ENCODE data around the gene USP7.

DNA sequence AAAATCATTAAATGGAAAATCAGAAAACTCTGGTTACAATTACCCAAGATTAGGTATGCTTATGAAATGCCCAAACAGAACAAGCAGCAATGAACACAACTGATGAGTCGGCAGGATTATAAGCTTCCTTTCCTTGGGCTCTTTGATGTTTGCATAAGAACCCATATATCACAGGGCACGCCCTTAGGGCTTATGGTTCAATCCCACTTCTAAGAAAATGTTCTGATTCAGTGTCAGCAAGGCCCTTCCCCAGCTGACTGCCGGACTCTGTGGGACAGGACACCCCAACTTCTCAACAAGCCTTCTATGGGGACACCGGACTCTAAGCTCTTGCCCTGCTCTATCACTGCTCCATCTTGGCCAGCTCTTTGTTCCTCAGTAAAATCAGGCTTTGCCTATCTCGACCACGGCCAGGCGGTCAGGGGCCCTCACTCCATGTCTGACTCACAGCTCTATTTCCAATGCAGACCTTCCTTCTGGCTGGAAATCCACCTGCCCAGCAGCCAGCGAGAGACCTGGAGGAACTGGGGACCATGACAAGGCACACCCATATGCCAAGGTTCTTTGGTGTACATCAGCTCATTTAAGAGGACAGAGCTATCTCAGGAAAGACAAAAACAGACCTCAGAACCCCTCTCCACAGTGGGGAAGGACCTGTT is 54.8 kb downstream of the USP7 start:
- TF ChIP-seq, protein P1, sequence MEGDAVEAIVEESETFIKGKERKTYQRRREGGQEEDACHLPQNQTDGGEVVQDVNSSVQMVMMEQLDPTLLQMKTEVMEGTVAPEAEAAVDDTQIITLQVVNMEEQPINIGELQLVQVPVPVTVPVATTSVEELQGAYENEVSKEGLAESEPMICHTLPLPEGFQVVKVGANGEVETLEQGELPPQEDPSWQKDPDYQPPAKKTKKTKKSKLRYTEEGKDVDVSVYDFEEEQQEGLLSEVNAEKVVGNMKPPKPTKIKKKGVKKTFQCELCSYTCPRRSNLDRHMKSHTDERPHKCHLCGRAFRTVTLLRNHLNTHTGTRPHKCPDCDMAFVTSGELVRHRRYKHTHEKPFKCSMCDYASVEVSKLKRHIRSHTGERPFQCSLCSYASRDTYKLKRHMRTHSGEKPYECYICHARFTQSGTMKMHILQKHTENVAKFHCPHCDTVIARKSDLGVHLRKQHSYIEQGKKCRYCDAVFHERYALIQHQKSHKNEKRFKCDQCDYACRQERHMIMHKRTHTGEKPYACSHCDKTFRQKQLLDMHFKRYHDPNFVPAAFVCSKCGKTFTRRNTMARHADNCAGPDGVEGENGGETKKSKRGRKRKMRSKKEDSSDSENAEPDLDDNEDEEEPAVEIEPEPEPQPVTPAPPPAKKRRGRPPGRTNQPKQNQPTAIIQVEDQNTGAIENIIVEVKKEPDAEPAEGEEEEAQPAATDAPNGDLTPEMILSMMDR (IDR thresholded peaks at IDR 0.05; ENCODE audit: low read depth, low read length, poor library complexity, severe bottlenecking): no peak
- TF ChIP-seq EZH2phosphoT487 (IDR thresholded peaks at IDR 0.05; ENCODE audit: borderline replicate concordance, low read length): no peak
